HepG2 (cell line): ENCODE data around the gene PIEZO1. TPM values are rescaled to one million over a fixed set of nuclear protein-coding genes. Genes with fewer than 3 reads are reported as not detected.
A peak's percentile ranks its signal among the peaks of the same experiment; 100 is the strongest.

Experiments
- ATF2 ChIP-seq: sonication (generic); formaldehyde crosslinking; IDR thresholded peaks from 2 replicates; pipeline ENCODE4 v1.4.0; 2020; ENCODE audit warnings: missing genetic modification reagents
- CBX1 ChIP-seq: IDR thresholded peaks from one replicate; pipeline ENCODE4 v1.6.1; 2016; ENCODE audit warnings: antibody characterized with exemption, low read depth
- EED ChIP-seq: sonication (generic); formaldehyde crosslinking; IDR thresholded peaks from 2 replicates; pipeline ENCODE4 v1.5.0; 2020; ENCODE audit warnings: mild to moderate bottlenecking, missing genetic modification reagents
- HNRNPLL ChIP-seq: fragments of 200-400 bp; formaldehyde crosslinking; IDR thresholded peaks from 2 replicates; pipeline ENCODE4 v1.6.1; 2017; ENCODE audit warnings: mild to moderate bottlenecking, low read depth, low read length; ENCODE audit not compliant: poor library complexity, severe bottlenecking
- JUN ChIP-seq: sonication (generic); formaldehyde crosslinking; IDR thresholded peaks from 2 replicates; pipeline ENCODE4 v1.4.0; 2020; ENCODE audit warnings: mild to moderate bottlenecking, missing genetic modification reagents
- KLF12 ChIP-seq: sonication (generic); formaldehyde crosslinking; IDR thresholded peaks from 2 replicates; pipeline ENCODE4 v1.4.0; 2020; ENCODE audit warnings: missing genetic modification reagents, borderline replicate concordance
- PLSCR1 ChIP-seq: sonication (generic); formaldehyde crosslinking; IDR thresholded peaks from 2 replicates; pipeline ENCODE4 v1.5.0; 2020; ENCODE audit warnings: missing genetic modification reagents, mild to moderate bottlenecking, borderline replicate concordance
- WIZ ChIP-seq: sonication (generic); formaldehyde crosslinking; IDR thresholded peaks from 2 replicates; pipeline ENCODE4 v1.5.1; 2020; ENCODE audit warnings: mild to moderate bottlenecking, missing genetic modification reagents
- ZBTB39 ChIP-seq: sonication (generic); formaldehyde crosslinking; IDR thresholded peaks from 2 replicates; pipeline ENCODE4 v1.5.0; 2020; ENCODE audit warnings: missing genetic modification reagents
- ZFP91 ChIP-seq: sonication (generic); formaldehyde crosslinking; IDR thresholded peaks from 2 replicates; pipeline ENCODE4 v1.9.0; 2022; ENCODE audit warnings: missing genetic modification reagents, mild to moderate bottlenecking, borderline replicate concordance
- ZNF230 ChIP-seq: sonication (generic); formaldehyde crosslinking; IDR thresholded peaks from 2 replicates; pipeline ENCODE4 v1.4.0; 2020; ENCODE audit warnings: mild to moderate bottlenecking, missing genetic modification reagents
- ZNF264 ChIP-seq: sonication (generic); formaldehyde crosslinking; IDR thresholded peaks from 2 replicates; pipeline ENCODE4 v1.4.0; 2020; ENCODE audit warnings: missing genetic modification reagents
- ZNF547 ChIP-seq: sonication (generic); formaldehyde crosslinking; IDR thresholded peaks from 2 replicates; pipeline ENCODE4 v1.5.1; 2020; ENCODE audit warnings: mild to moderate bottlenecking, missing genetic modification reagents
- ZNF577 ChIP-seq: sonication (generic); formaldehyde crosslinking; IDR thresholded peaks from 2 replicates; pipeline ENCODE4 v1.4.0; 2020; ENCODE audit warnings: mild to moderate bottlenecking, low read depth, missing genetic modification reagents, borderline replicate concordance
- ZNF687 ChIP-seq: sonication (generic); formaldehyde crosslinking; IDR thresholded peaks from 2 replicates; pipeline ENCODE4 v1.5.1; 2020; ENCODE audit warnings: mild to moderate bottlenecking, missing genetic modification reagents, moderate library complexity
- polyA plus RNA-seq, 8 experiments: library from polyadenylated mRNA; depleted of rRNA in 3 of 8; stranded (reverse) in 7 of 8; unstranded in 1 of 8; fragments of >200 nt; fragmentation: Illumina TruSeq in 4 of 8; extraction: Trizol in 4 of 8; gene quantifications; 2 replicates each; pipeline versions ENCODE4 v1.2.1 to v1.2.3, GENCODE V29; 2011 to 2016; ENCODE audit warnings: low read depth in 4 of 8, missing spikeins in 1 of 8, mixed read lengths in 1 of 8; ENCODE audit not compliant: insufficient read depth in 1 of 8
- total RNA-seq, 5 experiments: library from RNA; depleted of rRNA; stranded (reverse); fragments of >200 nt; fragmentation: Illumina TruSeq; extraction: Trizol; gene quantifications; 2 replicates each; pipeline ENCODE4 v1.2.3, GENCODE V29; 2016; ENCODE audit warnings: low read depth in 1 of 5

PIEZO1 gene
- total and polyA plus RNA-seq, 2 of the 13 experiments (the other 11 are each of a cell fraction or from before 2014, with no cell fraction given) = 67.9 to 85.0 TPM

GRCh38 chr16:88700636-88701482, 84.2 kb downstream of the PIEZO1 start (continued):
- TF ChIP-seq ZNF687 (peak; percentile 96), WIZ (CRISPR knock-in tag) (peak; percentile 71; the same call in 1 of the 2 replicates), ZFP91 (no peak; the same call in 1 of the 2 replicates), ZNF577 (no peak; the same call in 1 of the 2 replicates), ATF2 (peak; percentile 77; the same call in 1 of the 2 replicates), PLSCR1 (CRISPR knock-in tag) (no peak), JUN (CRISPR knock-in tag) (0 out of 2 replicates have a peak, but pooled peaks have one; percentile 49), ZNF264 (peak; percentile 53; the same call in 1 of the 2 replicates), HNRNPLL (peak; percentile 50), ZBTB39 (CRISPR knock-in tag) (peak; percentile 21; the same call in 1 of the 2 replicates), KLF12 (CRISPR knock-in tag) (no peak; the same call in none of the 2 replicates), EED (no peak), CBX1 (peak; percentile 90), ZNF547 (CRISPR knock-in tag) (peak; percentile 82; the same call in 1 of the 2 replicates), ZNF230 (CRISPR knock-in tag) (peak; percentile 18; the same call in 1 of the 2 replicates)
